Fibroblast of skin of abdomen (primary cell): ENCODE results near the gene OVCA2. TPM values are rescaled to one million over a fixed set of nuclear protein-coding genes. Genes with fewer than 3 reads are reported as not detected.
"Not testable (repeated sequence)": the region's sequence is repeated elsewhere in the genome, so short reads cannot be mapped to it uniquely, and the experiment has no call there.

Experiments
- DNase-seq: peaks from one replicate; pipeline ENCODE4 v3.0.0-alpha.2; 2013
- polyA plus RNA-seq, 2 experiments: library from polyadenylated mRNA; unstranded; fragments of 120-200 nt; gene quantifications; one replicate each; pipeline ENCODE4 v1.2.1, GENCODE V29; 2013; ENCODE audit not compliant: insufficient read length in 2 of 2

The OVCA2 gene
- 17.5 TPM for polyA plus RNA-seq (2013, experiment 1 of 2; ENCODE audit: insufficient read length)
- 16.8 TPM for polyA plus RNA-seq (2013, experiment 2 of 2; ENCODE audit: insufficient read length)

GRCh38 chr17:2041561-2042389 is at the start of gene OVCA2:
Gene OVCA2, plus strand, starts transcription at chr17:2042022. Its CDS starts 26 bp downstream, at chr17:2042048.
- peak; percentile 94 for DNase-seq

DNA sequence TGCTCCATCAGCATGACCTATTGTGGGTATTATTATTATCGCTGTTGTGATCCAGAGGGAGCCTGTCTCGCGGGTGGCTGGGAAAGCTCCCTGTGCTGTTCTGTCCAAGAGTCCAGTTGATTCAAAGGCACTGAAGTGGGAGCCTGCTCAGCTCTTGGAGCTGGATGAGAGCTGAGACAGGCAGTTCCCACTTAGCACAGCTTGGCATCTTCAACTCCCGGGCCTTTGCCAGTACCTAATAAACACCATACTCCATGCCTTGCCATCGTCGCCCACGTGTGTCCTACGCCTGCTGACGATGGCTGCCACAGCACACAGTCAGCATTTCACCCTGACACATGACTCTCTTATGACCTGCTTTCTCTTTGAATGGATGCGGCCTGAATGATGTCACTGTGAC is 49.3 kb upstream of the OVCA2 start:
- no peak for DNase-seq

- DNase-seq = no peak
Observed at GRCh38 chr17:1994707-1995106, 47.1 kb upstream of the OVCA2 start.

GRCh38 chr17:1995321-1995892 is 46.4 kb upstream of the OVCA2 start:
- no peak for DNase-seq

DNA sequence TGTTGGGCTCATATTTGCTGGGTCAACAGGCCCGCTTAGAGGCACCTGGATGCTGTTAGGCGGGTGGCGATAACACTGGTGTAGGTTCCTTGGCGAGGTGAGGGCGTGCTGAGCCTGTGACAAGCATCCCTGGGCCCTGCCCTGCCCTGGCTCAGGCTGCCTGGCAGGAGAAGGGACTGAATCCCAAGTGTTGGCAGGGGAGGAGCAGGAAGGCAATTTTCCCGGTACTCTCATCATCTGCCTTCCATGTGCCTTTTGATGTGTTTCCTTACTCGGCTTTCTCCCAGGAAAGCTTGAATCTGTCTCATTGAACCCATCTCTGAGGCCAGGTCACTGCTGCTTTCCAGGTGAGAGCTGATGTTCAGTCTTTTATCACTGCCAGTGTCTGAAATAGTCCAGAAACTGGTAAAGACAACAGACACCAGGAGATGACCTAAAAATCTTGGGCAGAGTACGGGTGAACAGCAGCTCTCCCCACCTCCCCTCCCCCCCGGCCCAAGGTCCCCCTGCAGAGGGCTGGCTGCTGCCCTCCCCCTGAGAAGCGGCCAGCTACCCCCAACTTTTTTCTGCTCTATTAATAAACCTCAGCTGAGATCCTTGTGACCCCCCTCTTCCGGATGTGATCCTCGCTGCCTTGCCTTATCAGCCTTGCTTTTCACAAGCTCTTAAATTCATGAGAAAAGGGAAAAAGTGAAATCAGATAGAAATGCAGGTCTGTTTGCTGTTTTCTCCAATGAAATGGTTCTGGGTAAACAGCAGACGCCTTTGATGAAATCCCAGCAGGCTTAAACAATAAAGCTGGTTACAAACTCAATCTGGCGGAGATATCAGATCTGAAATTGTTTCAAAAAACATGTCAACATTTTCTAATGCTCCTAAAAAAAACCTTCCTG is 45.7 kb upstream of the OVCA2 start:
- DNase-seq = no peak

- no peak for DNase-seq
Observed at GRCh38 chr17:1996800-1997288, 45.0 kb upstream of the OVCA2 start.

DNA sequence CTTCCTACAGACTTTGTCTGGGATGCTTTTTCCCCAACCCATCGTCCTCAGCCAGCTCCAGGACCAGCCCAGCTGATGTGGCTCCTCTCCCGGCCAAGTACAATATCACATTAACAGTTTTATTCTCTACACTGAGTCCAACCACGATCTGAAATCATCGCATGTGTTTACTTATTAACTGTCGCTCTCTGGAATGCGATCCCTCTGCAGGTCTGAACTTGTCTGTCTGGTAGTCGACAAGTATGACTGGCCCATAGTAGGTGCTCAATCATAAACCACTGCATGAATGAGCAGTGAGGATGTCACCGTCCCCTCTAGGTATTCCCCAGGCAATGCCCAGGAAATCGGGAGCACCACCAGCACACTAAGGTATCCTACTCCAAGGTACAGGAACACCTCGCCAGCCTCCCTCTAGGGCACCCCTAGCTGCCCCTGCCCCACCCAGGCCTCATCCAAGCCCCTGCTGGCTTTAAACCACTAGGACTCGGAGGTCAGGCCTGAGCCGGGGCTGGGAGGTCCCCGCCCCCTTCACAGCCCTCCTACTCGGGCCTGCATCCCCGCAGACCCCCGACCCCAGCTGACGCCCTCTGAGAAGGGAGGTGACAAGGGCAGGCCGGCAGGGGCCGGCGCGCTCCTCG is 44.4 kb upstream of the OVCA2 start:
- DNase-seq = no peak

GRCh38 chr17:1997927-1998742 is 43.7 kb upstream of the OVCA2 start:
- DNase-seq = no peak

DNA sequence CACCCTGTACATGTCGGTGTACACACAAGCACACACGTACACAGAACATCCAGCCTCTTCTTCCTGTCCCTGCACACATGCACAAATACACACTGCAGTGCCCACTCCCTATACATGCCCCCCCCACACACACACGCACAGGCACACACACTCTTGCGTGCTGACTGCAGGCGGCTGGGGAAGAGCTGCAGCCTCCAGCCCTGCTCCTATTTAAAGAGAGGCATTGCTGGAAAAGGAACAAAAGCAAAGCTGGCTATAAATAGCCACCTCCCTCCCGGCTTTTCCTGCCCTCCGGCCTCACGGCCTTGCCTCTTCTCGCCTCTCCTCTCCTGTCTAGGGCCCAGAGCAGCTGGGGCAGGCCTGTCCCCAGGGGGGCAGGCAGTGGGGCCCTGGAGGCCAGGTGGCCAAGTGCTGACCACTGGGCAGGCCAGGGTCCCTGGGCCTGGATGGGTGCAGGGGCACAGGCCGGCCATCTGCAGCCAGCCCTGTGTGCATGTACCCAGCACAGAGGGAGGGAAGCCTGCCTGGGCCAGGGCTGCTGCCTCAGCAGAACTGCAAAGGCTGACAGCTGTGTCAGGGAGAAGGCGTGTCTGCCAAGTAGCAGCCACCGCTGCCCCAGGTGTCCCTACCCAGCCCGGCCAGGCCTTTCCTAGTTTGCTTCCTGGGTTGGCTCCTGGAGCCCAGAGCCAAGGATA is 42.1 kb upstream of the OVCA2 start:
- DNase-seq = no peak

GRCh38 chr17:2002767-2003329 is 39.0 kb upstream of the OVCA2 start:
- DNase-seq = no peak

GRCh38 chr17:2003525-2003924 is 38.3 kb upstream of the OVCA2 start:
- DNase-seq = no peak

DNA sequence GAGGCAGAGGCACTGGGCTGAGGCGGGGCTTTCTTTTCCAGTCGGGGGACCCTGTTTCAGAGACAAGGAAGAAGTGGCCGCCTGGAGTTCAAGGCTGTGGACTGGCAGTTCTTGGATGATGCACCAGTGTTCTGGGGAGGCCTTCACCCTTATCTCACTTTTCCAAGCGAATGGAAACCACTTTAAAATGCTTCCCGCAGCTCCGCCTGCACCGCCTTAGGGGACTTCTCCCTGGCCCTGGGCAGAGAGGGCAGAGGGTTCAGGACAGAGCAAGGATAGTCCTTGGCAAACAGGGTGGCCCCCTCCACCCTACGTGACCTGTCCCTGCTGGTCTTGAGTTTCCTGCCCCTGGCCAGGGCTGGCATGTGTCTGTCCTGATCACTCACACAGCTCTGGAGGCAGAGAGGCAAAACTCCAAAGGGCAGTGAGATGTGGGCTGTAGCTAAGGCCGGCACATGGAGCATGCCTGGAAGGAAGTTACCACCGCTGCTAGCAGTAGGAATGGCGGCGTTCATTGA is 37.3 kb upstream of the OVCA2 start:
- DNase-seq = no peak

DNA sequence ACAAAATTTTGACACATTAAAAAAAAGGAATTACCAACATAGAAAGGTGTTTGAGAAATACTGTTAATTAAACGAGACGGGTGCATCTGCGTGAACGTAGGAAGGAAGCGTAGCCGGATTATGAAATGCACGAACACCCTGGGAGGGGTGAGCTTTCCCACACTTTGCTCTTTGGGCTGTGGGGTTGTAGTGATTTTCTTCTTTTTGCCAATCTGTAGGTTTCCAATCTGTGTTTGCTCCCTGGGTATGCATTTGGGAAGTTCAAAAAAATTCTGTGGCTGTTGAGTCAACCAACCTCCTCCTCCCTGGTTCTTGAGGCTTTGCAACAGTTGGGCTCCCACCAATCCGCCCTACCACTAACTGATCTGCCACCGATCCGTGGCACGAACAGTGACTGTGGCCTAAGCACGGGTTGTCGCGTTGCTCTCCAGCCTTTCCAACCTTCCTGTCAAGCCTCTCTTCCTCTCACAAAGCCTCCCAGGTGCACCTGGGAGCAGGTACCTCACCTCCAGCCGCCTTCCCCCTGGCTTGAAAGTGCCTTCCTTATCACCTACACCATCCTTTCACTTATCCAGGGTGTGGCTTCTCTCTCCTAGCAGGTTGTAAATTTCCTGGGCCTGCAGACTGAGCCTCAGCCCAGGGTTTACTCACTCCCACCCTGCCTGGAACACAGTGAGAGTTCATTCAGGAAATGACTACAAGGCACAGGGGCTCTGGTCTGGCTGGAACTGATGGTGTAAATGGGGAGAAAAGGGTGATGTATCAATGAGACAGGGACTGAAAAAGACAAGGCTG is 33.3 kb upstream of the OVCA2 start:
- no peak for DNase-seq

DNA sequence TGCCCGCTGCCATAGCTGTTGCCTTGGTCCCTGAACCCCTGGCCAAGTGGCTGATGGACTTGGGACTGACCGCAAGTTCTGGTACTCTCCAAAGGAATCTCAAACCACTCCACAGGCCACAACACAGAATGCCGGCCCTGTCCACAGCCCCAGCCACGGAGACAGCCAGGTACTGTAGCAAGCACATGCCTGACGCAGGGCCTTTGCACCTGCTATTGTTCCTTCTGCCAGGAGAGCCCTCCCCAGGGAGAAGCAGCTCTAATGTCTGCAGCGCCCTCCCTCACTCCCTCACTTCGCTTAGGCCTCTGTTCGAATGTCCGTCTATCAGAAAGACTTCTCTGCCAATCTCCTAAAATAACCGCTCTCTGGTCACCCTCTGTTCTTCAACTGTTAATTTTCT is 32.1 kb upstream of the OVCA2 start:
- DNase-seq = no peak

DNA sequence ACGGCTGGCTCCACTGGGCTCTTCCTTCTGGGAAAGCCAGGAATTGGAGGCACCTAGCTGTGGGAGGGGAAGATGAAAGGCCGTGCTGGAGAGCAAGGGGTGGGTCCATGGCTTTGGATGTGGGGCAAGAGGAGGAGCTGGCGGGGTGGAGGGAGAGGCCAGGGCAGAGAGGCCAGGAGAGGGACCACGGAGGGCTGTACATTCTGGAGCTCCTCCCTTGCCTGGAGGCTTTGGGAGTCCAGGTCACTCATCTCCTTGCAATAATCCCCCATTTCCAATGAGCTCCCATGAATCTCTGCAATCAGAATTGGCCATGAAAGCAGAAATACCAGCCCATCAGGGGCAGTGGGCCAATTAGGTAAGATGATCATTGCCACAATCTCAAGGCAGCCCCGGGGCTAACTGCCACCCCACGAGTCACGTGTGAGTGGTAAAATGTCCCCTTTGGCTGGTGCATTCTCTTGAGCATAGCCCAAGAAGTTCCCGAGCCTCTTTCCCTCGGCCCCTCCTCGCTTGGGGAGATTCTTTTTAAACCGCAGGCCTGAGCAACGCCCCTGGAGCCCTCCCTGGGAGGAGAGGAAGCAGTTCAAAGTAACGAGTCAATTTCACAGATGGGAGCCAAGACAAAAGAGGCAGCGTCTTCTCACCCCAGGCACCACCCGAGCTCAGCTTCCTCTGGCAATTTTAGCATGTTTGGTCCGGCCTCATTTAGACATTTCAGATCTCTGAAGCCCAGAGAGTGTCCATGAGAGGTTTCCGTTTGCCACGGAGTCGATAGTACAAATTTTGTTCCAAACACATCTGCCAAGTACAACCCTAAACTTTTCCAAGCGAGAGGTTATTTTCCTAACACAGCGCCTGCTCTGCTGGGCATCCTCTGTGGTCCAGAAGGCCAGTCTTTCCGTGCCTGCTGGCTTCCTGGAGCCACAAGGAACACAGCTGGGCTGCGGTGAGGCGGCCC is 30.1 kb upstream of the OVCA2 start:
- peak; percentile 61 for DNase-seq

GRCh38 chr17:2012499-2012898 is 29.3 kb upstream of the OVCA2 start:
- DNase-seq = no peak

GRCh38 chr17:2013220-2013993 is 28.4 kb upstream of the OVCA2 start:
- not testable (repeated sequence) for DNase-seq

- DNase-seq = no peak
Observed at GRCh38 chr17:2013994-2014317, 27.9 kb upstream of the OVCA2 start.
